Natural killer cell (primary cell): ENCODE data around the gene COL6A3. TPM values are rescaled to one million over a fixed set of nuclear protein-coding genes. Genes with fewer than 3 reads are reported as not detected.

Source experiments
- ATAC-seq, 3 donors: fragments of 150-1000 bp in 2 of 3; fragments of 200-7000 bp in 1 of 3; cut with Tn5 transposase; 1 replicate in 1 of 3; 2 replicates in 2 of 3; pipeline ENCODE4 v1.10.0; 2021; ENCODE audit warnings: mild to moderate bottlenecking in 2 of 3, moderate library complexity in 2 of 3
- DNase-seq, 2 donors: peaks; one replicate each; pipeline versions ENCODE4 v3.0.0 to v3.0.0-alpha.2; 2013 to 2021; ENCODE audit warnings: mixed read lengths in 1 of 2
- H3K27ac ChIP-seq: one replicate; pipeline ENCODE4 v1.5.1; 2013; ENCODE audit warnings: mild to moderate bottlenecking, low read length
- H3K27me3 ChIP-seq: one replicate; pipeline ENCODE4 v1.6.1; 2013; ENCODE audit warnings: low read length; ENCODE audit not compliant: control insufficient read depth, insufficient read depth
- H3K36me3 ChIP-seq: one replicate; pipeline ENCODE4 v1.6.1; 2013; ENCODE audit warnings: low read length; ENCODE audit not compliant: control insufficient read depth, insufficient read depth
- H3K4me1 ChIP-seq: one replicate; pipeline ENCODE4 v1.6.1; 2013; ENCODE audit warnings: low read length; ENCODE audit not compliant: control insufficient read depth, insufficient read depth
- H3K4me3 ChIP-seq: one replicate; pipeline ENCODE4 v1.5.1; 2013; ENCODE audit warnings: low read length
- H3K9me3 ChIP-seq: one replicate; pipeline ENCODE4 v1.6.1; 2013; ENCODE audit warnings: low read length; ENCODE audit not compliant: control insufficient read depth, insufficient read depth
- H3K27ac Mint-ChIP-seq, 2 donors: one replicate each; pipeline ENCODE4 v1.8.0; 2022; ENCODE audit warnings: mild to moderate bottlenecking in 2 of 2, mixed read lengths in 2 of 2, moderate library complexity in 1 of 2
- H3K27me3 Mint-ChIP-seq, 2 donors: one replicate each; pipeline ENCODE4 v1.8.0; 2022; ENCODE audit warnings: low read depth in 2 of 2, mixed read lengths in 2 of 2
- H3K36me3 Mint-ChIP-seq: one replicate; pipeline ENCODE4 v1.8.0; 2022; ENCODE audit warnings: mixed read lengths
- H3K4me1 Mint-ChIP-seq, 2 donors: one replicate each; pipeline ENCODE4 v1.8.0; 2022; ENCODE audit warnings: mixed read lengths in 2 of 2
- H3K4me3 Mint-ChIP-seq: one replicate; pipeline ENCODE4 v1.8.0; 2022; ENCODE audit warnings: mild to moderate bottlenecking, moderate library complexity, mixed read lengths
- H3K9me3 Mint-ChIP-seq, 2 donors: one replicate each; pipeline ENCODE4 v1.8.0; 2022; ENCODE audit warnings: mixed read lengths in 2 of 2
- WGBS: methylation state at CpG from one replicate; pipeline ENCODE4 v1.1.7; 2013; ENCODE audit warnings: missing lambda C conversion rate; ENCODE audit not compliant: insufficient coverage; 5-methylcytosine and 5-hydroxymethylcytosine counted together
- intact Hi-C: fragments of 100-400 bp; cut with micrococcal nuclease; formaldehyde crosslinking; loops from one replicate; pipeline ENCODE4 v1.14.2; 2022
- total RNA-seq, 4 donors: library from RNA; stranded (reverse); fragments of 120-200 nt in 1 of 4; gene quantifications; one replicate each; pipeline versions ENCODE4 v1.2.3 to v1.2.4, GENCODE V29; 2013 to 2022
- TF ChIP-seq, protein P1 (sequence below): fragments of 200-600 bp; IDR thresholded peaks from one replicate; pipeline ENCODE4 v1.8.0; 2022; ENCODE audit warnings: antibody characterized with exemption

Gene COL6A3
- total RNA-seq, 3 donors from 2014 or later (not counting 1 experiment from before 2014, with no cell fraction given): 0.10 to 0.31 (median 0.29) TPM

DNA sequence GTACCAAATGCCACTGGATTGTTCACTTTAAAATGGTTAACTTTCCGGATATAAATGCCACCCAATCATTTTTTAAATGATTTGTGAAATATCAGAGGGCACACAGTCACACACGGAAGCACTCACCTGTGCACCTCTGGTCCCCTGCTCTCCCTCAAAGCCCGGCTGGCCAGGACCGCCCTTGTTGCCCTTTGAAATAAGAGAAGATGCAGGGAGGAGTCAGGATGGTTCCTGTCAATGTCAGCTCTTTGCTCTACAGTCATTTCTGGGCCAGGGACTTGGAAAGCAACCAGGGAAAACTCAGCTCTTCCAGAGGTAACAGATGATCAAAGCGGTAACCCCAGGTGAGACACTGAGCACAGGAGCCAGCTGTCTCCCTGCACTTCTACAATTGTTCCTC lies 60.7 kb downstream of the COL6A3 start:
- no peaks in the 10 kb centered on the region for H3K36me3 ChIP-seq
- Mint-ChIP-seq H3K27me3 (peaks cover 5 to 35% of the 10 kb centered on the region in 2 donors), H3K27ac (no peak overlapping the region), H3K4me1 (no peaks in the 10 kb centered on the region), H3K4me3 (no peak overlapping the region), H3K9me3 (no peaks in the 10 kb centered on the region), H3K36me3 (no peaks in the 10 kb centered on the region)
- intact Hi-C loops: no loop called here
- 68% methylated on average over 5 of the region's 5 CpGs for WGBS
- H3K27me3 ChIP-seq: no peaks in the 10 kb centered on the region
- no peak for ATAC-seq
- no peak for DNase-seq
- no peaks in the 10 kb centered on the region for H3K4me1 ChIP-seq
- H3K9me3 ChIP-seq: no peaks in the 10 kb centered on the region
- H3K27ac ChIP-seq: no peak overlapping the region
- TF ChIP-seq, protein P1, sequence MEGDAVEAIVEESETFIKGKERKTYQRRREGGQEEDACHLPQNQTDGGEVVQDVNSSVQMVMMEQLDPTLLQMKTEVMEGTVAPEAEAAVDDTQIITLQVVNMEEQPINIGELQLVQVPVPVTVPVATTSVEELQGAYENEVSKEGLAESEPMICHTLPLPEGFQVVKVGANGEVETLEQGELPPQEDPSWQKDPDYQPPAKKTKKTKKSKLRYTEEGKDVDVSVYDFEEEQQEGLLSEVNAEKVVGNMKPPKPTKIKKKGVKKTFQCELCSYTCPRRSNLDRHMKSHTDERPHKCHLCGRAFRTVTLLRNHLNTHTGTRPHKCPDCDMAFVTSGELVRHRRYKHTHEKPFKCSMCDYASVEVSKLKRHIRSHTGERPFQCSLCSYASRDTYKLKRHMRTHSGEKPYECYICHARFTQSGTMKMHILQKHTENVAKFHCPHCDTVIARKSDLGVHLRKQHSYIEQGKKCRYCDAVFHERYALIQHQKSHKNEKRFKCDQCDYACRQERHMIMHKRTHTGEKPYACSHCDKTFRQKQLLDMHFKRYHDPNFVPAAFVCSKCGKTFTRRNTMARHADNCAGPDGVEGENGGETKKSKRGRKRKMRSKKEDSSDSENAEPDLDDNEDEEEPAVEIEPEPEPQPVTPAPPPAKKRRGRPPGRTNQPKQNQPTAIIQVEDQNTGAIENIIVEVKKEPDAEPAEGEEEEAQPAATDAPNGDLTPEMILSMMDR: no peak
- no peak overlapping the region for H3K4me3 ChIP-seq

DNA sequence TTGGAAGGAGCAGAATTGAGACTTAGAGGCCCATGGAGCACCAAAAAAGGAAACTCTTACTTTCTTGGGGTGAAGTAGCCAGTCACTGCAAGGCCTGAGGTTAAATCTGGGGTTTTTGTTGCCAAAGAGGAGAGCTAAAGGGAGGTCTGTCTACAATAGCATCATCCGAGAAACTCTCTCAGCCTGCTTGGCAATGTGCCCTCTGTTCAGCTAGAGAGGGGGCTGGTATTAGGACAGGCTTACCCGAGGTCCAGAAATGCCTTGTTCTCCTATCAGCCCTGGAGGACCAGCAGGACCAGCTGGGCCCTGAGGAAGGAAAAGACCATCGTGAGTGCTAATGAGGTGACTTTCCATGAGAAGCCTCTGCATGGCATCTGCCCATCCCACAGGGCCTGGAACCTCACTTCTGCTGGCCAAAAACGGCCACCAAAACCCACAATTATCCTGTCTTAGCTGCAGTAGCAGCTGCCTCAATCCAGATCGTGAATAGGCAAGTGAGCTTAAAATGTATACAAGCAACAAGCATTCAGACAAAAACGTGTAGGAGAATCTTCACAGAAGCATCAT lies 61.6 kb downstream of the COL6A3 start:
- no peaks in the 10 kb centered on the region for H3K27me3 ChIP-seq
- intact Hi-C loops: no loop called here
- no peak overlapping the region for H3K27ac ChIP-seq
- TF ChIP-seq, protein P1: no peak
- H3K4me1 ChIP-seq: no peaks in the 10 kb centered on the region
- no peaks in the 10 kb centered on the region for H3K9me3 ChIP-seq
- DNase-seq (no peak), ATAC-seq (no peak)
- H3K27me3 Mint-ChIP-seq: peaks cover 5 to 35% of the 10 kb centered on the region in 2 donors
- H3K4me1 Mint-ChIP-seq: no peaks in the 10 kb centered on the region
- WGBS: 73% methylated on average over 6 of the region's 6 CpGs
- no peaks in the 10 kb centered on the region for H3K9me3 Mint-ChIP-seq
- no peaks in the 10 kb centered on the region for H3K36me3 ChIP-seq
- no peak overlapping the region for H3K27ac Mint-ChIP-seq
- H3K4me3 Mint-ChIP-seq: no peak overlapping the region
- H3K4me3 ChIP-seq: no peak overlapping the region
- no peaks in the 10 kb centered on the region for H3K36me3 Mint-ChIP-seq

GRCh38 chr2:237351796-237352195 lies 62.2 kb downstream of the COL6A3 start:
- H3K27me3 Mint-ChIP-seq: peaks cover 5 to 35% of the 10 kb centered on the region in 2 donors
- no peak overlapping the region for H3K4me3 Mint-ChIP-seq
- DNase-seq (no peak), ATAC-seq (no peak)
- no peak overlapping the region for H3K27ac Mint-ChIP-seq
- Histone ChIP-seq H3K9me3 (no peaks in the 10 kb centered on the region), H3K27ac (no peak overlapping the region), H3K4me3 (no peak overlapping the region), H3K36me3 (no peaks in the 10 kb centered on the region), H3K4me1 (no peaks in the 10 kb centered on the region), H3K27me3 (no peaks in the 10 kb centered on the region)
- intact Hi-C loops: no loop called here
- no peaks in the 10 kb centered on the region for H3K9me3 Mint-ChIP-seq
- TF ChIP-seq, protein P1: no peak
- 92% methylated on average over 4 of the region's 4 CpGs for WGBS
- no peaks in the 10 kb centered on the region for H3K36me3 Mint-ChIP-seq
- H3K4me1 Mint-ChIP-seq: no peaks in the 10 kb centered on the region

GRCh38 chr2:237351046-237351445 lies 62.9 kb downstream of the COL6A3 start:
- Histone ChIP-seq H3K4me1 (no peaks in the 10 kb centered on the region), H3K4me3 (no peak overlapping the region), H3K27ac (no peak overlapping the region), H3K9me3 (no peaks in the 10 kb centered on the region), H3K27me3 (no peaks in the 10 kb centered on the region), H3K36me3 (no peaks in the 10 kb centered on the region)
- intact Hi-C loops: no loop called here
- no peak overlapping the region for H3K27ac Mint-ChIP-seq
- no peaks in the 10 kb centered on the region for H3K4me1 Mint-ChIP-seq
- peaks cover 5 to 35% of the 10 kb centered on the region in 2 donors for H3K27me3 Mint-ChIP-seq
- H3K9me3 Mint-ChIP-seq: no peaks in the 10 kb centered on the region
- no peaks in the 10 kb centered on the region for H3K36me3 Mint-ChIP-seq
- DNase-seq (no peak), ATAC-seq (no peak)
- TF ChIP-seq, protein P1: no peak
- no peak overlapping the region for H3K4me3 Mint-ChIP-seq
- WGBS: 74% methylated on average over 8 of the region's 8 CpGs
